Activated T-helper 2 cell treated with anti-CD3 and anti-CD28 coated beads, Interferon-gamma antibody, Interleukin-2, Interleukin-4, amounts not matched to agents 10 μg/mL and 5 μg/mL and 100 μg/mL, durations not matched to agents 14 hours and 24 hours and 36 hours (primary cell): ENCODE measurements around the gene CLK1. TPM values are rescaled to one million over a fixed set of nuclear protein-coding genes. Genes with fewer than 3 reads are reported as not detected.

ENCODE experiments used
- DNase-seq: peaks from one replicate; pipeline ENCODE4 v3.0.0; 2021; ENCODE audit warnings: low spot score
- H3K27ac Mint-ChIP-seq: one replicate; pipeline ENCODE4 v1.8.0; 2021; ENCODE audit warnings: mixed read lengths
- H3K27me3 Mint-ChIP-seq: one replicate; pipeline ENCODE4 v1.8.0; 2021; ENCODE audit warnings: low read depth, mixed read lengths
- H3K36me3 Mint-ChIP-seq: one replicate; pipeline ENCODE4 v1.8.0; 2021; ENCODE audit warnings: low read depth, mixed read lengths
- H3K4me1 Mint-ChIP-seq: one replicate; pipeline ENCODE4 v1.8.0; 2021; ENCODE audit warnings: low read depth, mixed read lengths
- H3K4me3 Mint-ChIP-seq: one replicate; pipeline ENCODE4 v1.8.0; 2021; ENCODE audit warnings: low read depth, mild to moderate bottlenecking, moderate library complexity, mixed read lengths
- H3K9me3 Mint-ChIP-seq: one replicate; pipeline ENCODE4 v1.8.0; 2021; ENCODE audit warnings: mixed read lengths
- intact Hi-C: fragments of 100-400 bp; cut with micrococcal nuclease; formaldehyde crosslinking; loops from one replicate; pipeline ENCODE4 v1.15.1; 2023
- total RNA-seq: library from RNA; stranded (reverse); gene quantifications from 2 replicates; pipeline ENCODE4 v1.2.3, GENCODE V29; 2022

CLK1 gene
- total RNA-seq, 1 donor from 2014 or later: 114 TPM

DNA sequence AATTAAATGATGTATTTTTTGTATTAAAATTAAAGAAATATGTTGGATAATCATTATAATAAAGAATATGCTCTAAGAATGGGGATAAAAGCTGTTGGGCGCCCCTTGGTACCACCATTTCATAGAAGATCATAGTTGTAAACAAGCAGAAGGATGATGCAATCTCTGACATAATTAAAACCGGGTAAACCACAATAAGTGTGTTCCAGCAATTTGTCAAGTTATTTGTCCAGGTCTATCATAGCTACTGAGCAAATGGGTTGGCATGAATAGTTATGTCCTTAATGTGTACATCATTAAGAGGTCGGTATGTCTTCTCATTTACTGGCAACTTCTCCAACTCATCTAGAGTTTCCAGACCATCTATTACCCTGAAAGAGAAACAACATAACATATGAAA, 6.7 kb upstream of the CLK1 start:
- Mint-ChIP-seq H3K4me1 (peaks cover 14% of the 10 kb centered on the region), H3K27me3 (no peaks in the 10 kb centered on the region), H3K4me3 (no peak overlapping the region), H3K36me3 (peaks cover 60% of the 10 kb centered on the region), H3K9me3 (no peaks in the 10 kb centered on the region), H3K27ac (no peak overlapping the region)
- DNase-seq: no peak
- intact Hi-C loops: no loop called here

DNA sequence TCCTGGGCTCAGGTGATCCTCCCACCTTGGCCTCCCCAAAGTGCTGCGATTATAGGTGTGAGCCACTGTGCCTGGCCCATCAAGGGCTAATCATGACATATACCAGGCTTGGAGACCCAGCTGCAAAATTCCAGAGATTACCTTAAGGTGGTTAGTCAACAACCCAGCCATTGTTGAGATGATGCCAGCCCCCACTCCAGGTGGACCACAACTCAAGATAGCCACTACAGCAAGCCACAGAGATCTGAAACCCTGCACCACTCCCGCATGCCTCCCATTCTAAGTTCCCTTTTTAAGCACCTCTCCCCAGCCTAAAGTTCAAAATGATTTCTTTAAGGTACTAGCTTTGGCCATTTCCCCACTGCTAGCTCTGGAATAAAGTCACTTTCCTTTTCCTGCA, 4.6 kb upstream of the CLK1 start:
- Mint-ChIP-seq H3K4me1 (peaks cover 20% of the 10 kb centered on the region), H3K27ac (no peak overlapping the region), H3K36me3 (peaks cover 42% of the 10 kb centered on the region), H3K4me3 (no peak overlapping the region), H3K9me3 (no peaks in the 10 kb centered on the region), H3K27me3 (no peaks in the 10 kb centered on the region)
- intact Hi-C loops: loop anchor here (10.0 kb wide), 1 partner anchor 1396 kb away; the partner anchor contains the start of gene NOP58
- DNase-seq: no peak

DNA sequence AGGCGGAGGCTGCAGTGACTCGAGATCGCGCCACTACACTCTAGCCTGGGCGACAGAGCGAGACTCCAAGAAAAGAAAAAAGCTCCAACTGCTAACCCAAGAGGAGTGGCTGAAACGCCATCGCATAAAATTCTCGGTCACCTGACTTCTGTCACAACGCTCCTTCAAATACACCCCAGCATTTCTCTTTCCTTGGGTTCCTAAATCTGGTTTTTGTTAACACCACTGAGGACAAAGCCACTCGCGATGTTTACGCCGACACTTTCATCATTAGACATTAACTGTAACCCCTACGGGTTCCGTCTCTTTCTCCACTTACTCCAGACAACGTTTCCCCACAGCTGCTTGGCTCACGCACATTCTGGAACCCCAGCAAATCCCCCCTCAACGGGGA, 679 bp downstream of the CLK1 start:
- H3K36me3 Mint-ChIP-seq: peaks cover 54% of the 10 kb centered on the region
- peak overlapping the region; percentile 94 for H3K27ac Mint-ChIP-seq
- intact Hi-C loops: loop anchor here (1.0 to 10.0 kb wide), 7 partner anchors 26 to 1401 kb away; partner anchors contain the start of genes NIF3L1, NOP58 and PPIL3
- no peak for DNase-seq
- H3K4me3 Mint-ChIP-seq: peak overlapping the region; percentile 93
- peaks cover 29% of the 10 kb centered on the region for H3K4me1 Mint-ChIP-seq
- no peaks in the 10 kb centered on the region for H3K9me3 Mint-ChIP-seq
- no peaks in the 10 kb centered on the region for H3K27me3 Mint-ChIP-seq

DNA sequence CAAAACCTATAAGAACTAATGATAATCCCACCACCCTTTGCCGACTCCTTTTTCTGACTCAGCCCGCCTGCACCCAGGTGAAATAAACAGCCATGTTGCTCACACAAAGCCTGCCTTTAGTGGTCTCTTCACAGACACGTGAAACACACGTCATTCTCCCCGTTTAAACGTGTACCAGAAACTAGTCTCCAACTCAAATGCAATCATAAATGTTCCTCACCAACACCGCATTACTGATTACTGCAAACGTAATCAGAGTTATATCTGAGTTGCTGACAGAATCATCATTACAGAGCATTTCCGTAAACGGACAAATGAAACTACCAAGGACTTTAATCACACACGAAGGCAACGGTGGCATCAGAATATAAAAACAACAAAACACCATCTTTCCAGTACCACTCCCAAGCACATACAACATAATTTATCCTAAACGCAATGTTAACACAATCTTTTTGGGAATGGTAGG, 1.9 kb downstream of the CLK1 start:
- DNase-seq: peak; percentile 58
- intact Hi-C loops: loop anchor here (1.0 to 10.0 kb wide), 4 partner anchors 48 to 1402 kb away; partner anchors contain the start of gene NOP58
- Mint-ChIP-seq H3K4me3 (peak overlapping the region; percentile 93), H3K27me3 (no peaks in the 10 kb centered on the region), H3K27ac (peak overlapping the region; percentile 94), H3K9me3 (no peaks in the 10 kb centered on the region), H3K36me3 (peaks cover 66% of the 10 kb centered on the region), H3K4me1 (peaks cover 33% of the 10 kb centered on the region)

DNA sequence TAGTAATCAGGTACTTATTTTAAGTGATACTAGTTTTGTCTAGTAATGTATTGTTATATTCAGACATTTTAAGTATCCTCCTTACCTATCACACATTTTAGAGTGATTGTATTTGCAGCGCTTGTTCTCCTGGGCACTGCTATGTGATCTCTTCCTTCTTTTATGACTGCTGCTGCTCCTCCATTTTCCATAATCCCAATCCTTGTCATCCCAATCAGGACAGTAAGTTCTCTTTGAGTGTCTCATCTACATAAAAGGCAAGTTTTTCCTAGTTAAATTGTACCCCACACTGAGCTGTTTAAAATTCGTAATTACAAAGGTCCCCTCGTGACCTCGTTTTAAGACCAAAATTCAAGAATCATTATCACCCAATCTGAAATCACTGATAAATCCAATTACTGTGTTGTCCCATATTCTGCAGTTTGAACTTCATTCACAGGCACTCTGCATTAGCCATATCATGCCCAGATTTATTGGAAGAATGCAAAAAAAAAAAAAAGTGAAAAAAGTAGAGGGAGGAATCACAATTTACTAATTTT, 2.8 kb downstream of the CLK1 start:
- Mint-ChIP-seq H3K36me3 (peaks cover 72% of the 10 kb centered on the region), H3K9me3 (no peaks in the 10 kb centered on the region)
- intact Hi-C loops: loop anchor here (1.0 to 10.0 kb wide), 4 partner anchors 47 to 1403 kb away; partner anchors contain the start of gene NOP58

DNA sequence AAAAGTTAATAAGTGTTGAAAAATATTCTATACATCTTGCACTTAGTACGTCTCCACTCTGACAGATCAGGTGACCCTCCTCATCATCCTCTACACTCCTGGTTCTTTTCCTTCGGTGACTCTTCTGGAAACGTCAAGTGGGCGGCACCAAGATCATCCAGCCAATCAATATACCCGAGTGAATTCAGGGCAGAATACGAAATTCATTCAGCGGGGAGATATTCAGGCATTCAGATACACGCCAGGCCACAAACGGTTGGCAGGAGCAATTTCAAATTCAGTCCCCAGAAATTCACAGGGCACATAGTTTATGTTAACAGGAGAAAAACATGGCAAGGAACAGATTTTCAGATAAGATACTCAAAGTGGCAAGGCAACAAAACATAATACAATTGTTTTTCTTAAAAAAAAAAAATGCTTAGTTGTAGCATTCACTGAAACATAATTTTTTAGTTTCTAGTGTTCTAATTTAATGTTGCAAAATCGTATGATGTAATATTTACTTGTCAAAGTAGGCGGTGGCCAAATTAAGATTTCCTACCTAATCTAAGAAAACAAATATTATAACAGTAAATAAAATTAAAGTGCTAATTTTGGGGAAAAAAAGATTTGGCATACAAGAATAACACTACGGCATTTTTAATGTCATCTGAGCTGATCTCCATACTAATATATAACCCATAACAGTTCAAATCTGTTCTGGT, 4.2 kb downstream of the CLK1 start:
- H3K4me1 Mint-ChIP-seq: peaks cover 35% of the 10 kb centered on the region
- intact Hi-C loops: loop anchor here (5.0 to 10.0 kb wide), 3 partner anchors 283 to 1405 kb away; partner anchors contain the start of gene NOP58
- H3K9me3 Mint-ChIP-seq: no peaks in the 10 kb centered on the region
- peak overlapping the region; percentile 80 for H3K27ac Mint-ChIP-seq
- peak overlapping the region; percentile 77 for H3K4me3 Mint-ChIP-seq
- DNase-seq: no peak
- H3K27me3 Mint-ChIP-seq: no peaks in the 10 kb centered on the region
- H3K36me3 Mint-ChIP-seq: peaks cover 78% of the 10 kb centered on the region

More for the DNA sequence above, 2.8 kb downstream of the CLK1 start:
- Mint-ChIP-seq H3K27ac (peak overlapping the region; percentile 94), H3K4me1 (peaks cover 35% of the 10 kb centered on the region), H3K4me3 (peak overlapping the region; percentile 93), H3K27me3 (no peaks in the 10 kb centered on the region)
- no peak for DNase-seq

DNA sequence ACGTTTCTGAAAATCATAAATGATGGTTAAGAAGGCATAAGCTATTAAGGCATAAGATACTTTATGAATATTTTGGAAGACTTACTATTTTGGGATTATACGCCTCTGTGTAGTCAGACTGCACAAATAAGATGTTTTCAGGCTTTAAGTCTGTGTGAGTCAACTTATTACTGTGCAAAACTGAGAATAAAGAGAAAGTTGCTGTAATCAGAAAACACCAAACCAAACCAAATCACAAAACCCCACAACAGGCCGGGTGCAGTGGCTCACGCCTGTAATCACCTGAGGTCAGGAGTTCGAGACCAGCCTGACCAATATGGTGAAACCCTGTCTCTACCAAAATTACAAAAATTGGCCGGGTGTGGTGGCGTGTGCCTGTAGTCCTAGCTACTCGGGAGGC, 7.7 kb downstream of the CLK1 start:
- no peaks in the 10 kb centered on the region for H3K9me3 Mint-ChIP-seq
- no peak overlapping the region for H3K4me3 Mint-ChIP-seq
- intact Hi-C loops: no loop called here
- H3K27ac Mint-ChIP-seq: no peak overlapping the region
- peaks cover 87% of the 10 kb centered on the region for H3K36me3 Mint-ChIP-seq
- DNase-seq: no peak
- H3K4me1 Mint-ChIP-seq: peaks cover 27% of the 10 kb centered on the region
- H3K27me3 Mint-ChIP-seq: no peaks in the 10 kb centered on the region

DNA sequence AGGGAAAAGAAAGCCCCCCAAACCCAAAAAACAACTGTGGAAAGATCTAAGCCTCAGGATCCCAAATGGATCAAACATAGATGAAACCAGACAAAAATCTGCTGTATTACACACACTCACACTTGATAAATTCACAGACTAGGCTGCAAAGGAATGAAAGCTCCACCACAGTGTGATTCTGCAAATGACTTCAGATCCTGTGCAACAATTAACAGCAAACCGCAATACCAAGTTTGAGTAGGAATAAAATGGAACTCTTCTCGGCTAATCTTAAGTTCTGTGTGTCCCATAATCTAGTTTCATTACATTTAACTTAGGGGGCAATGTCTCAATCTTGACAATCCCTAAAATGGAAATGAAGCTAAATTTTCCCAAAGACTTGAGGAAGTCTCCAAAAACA, 11.9 kb downstream of the CLK1 start:
- Mint-ChIP-seq H3K4me1 (peaks cover 3% of the 10 kb centered on the region), H3K36me3 (peaks cover 65% of the 10 kb centered on the region), H3K27ac (no peak overlapping the region), H3K9me3 (no peaks in the 10 kb centered on the region), H3K27me3 (no peaks in the 10 kb centered on the region), H3K4me3 (no peak overlapping the region)
- intact Hi-C loops: no loop called here
- DNase-seq: no peak

DNA sequence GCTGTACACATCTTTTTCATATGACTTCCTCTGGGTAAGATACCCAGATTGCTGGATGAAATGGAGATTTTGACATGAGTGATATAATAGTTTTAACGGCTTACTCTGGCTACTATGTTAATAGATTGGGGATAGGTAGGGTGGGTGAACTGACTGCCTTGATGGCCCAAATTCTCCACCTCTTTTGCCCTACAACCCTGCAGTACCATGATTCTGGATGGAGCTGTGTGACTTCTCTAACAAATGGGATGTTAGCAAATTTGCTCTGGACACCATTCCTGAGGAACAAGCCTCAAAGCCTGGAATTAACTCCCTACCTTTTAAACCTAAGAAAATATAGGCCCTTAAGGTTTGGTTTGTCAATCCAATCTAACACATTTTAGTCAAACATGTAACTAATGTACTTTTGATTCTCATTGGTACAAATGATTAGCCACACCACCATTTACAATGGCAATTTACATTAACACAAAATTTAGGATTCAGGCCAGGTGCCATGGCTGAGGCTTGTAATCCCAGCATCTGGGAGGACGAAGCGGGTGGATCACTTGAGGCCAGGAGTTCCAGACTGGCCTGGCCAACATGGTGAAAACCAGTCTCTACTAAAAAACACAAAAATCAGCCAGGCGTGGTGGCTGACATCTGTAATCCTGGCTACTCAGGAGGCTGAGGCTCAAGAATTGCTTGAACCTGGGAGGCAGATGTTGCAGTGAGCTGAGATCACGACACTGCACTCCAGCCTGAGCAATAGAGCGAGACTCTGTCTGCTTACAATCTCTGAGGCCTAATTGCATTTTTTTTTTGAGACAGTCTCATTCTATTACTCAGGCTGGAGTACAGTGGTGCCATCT, 12.8 kb downstream of the CLK1 start:
- no peaks in the 10 kb centered on the region for H3K9me3 Mint-ChIP-seq
- no peak for DNase-seq
- peaks cover 4% of the 10 kb centered on the region for H3K4me1 Mint-ChIP-seq
- H3K36me3 Mint-ChIP-seq: peaks cover 55% of the 10 kb centered on the region
- H3K27me3 Mint-ChIP-seq: no peaks in the 10 kb centered on the region
- H3K27ac Mint-ChIP-seq: no peak overlapping the region
- H3K4me3 Mint-ChIP-seq: no peak overlapping the region
- intact Hi-C loops: no loop called here

DNA sequence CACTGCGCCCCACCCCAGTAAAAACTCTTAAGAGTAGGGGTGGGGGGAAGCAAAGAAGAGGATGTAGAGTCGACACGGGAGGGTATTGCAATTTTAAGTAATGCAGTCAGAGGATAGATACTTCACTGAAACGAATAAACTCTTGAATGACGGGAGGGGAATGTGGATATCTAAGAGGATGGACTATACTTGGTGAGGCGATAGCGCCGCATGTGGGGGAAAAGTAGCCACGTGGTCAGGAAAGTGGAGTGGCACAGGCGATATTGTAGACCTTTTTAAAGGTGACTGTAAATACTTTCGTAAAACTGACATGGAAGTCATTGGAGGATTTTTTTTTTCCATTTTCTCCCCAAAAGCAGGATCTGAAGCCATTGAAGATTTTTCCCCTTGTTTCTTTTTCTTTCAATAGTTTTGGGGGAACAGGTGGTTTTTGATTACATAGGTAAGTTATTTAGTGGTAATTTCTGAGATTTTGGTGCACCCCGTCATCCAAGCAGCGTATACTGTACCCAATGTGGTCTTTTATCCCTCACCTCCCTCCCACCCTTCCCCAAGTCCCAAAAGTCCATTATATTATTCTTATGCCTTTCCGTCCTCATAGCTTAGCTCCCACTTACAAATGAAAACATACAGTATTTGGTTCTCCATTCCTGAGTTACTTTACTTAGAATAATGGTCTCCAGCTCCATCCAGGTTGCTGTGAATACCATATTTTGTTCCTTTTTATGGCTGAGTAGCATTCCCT, 13.8 kb downstream of the CLK1 start:
- H3K27me3 Mint-ChIP-seq: no peaks in the 10 kb centered on the region
- H3K9me3 Mint-ChIP-seq: no peaks in the 10 kb centered on the region
- no peak for DNase-seq
- intact Hi-C loops: no loop called here
- no peak overlapping the region for H3K27ac Mint-ChIP-seq
- peaks cover 4% of the 10 kb centered on the region for H3K4me1 Mint-ChIP-seq
- H3K36me3 Mint-ChIP-seq: peaks cover 49% of the 10 kb centered on the region
- no peak overlapping the region for H3K4me3 Mint-ChIP-seq

DNA sequence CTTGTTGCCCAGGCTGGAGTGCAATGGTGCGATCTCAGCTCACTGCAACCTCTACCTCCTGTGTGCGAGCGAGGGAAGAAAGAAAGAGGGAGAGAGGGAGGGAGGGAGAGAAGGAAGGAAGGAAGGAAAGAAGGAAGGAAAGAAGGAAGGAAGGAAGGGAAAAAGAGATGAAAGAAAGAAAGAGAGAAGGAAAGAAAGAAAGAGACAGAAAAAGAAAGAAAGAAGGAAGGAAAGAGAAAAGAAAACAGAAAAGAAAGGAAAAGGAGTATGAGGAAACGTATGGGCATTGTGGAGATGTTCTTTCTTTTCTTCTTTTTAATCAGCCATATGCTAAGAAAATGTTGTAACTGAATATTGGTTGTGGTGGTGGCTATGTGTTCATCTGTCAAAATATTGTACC, 16.5 kb downstream of the CLK1 start:
- Mint-ChIP-seq H3K9me3 (no peaks in the 10 kb centered on the region), H3K4me3 (no peak overlapping the region), H3K27me3 (no peaks in the 10 kb centered on the region), H3K36me3 (peaks cover 28% of the 10 kb centered on the region), H3K4me1 (peaks cover 4% of the 10 kb centered on the region), H3K27ac (no peak overlapping the region)
- intact Hi-C loops: no loop called here
- no peak for DNase-seq

DNA sequence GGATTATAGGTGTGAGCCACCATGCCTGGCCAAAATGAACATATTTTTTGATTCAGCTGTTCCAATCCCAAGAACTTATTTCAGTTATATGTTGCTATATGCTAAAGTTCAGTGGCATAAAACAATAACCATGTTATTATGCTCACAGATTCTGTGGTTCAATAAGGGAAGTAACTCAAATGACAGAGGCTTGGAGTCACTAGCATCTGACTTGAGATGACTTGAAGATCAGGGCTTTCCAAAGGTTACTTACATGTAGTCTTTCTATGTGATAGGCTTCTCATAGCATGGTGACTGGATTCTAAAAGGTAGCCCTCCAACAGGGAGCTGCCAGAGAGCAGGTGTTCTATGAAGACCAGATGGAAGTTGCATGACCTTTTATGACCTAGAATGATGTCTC, 17.2 kb downstream of the CLK1 start:
- Mint-ChIP-seq H3K36me3 (peaks cover 22% of the 10 kb centered on the region), H3K27me3 (no peaks in the 10 kb centered on the region), H3K27ac (no peak overlapping the region), H3K4me1 (peaks cover 4% of the 10 kb centered on the region), H3K4me3 (no peak overlapping the region), H3K9me3 (no peaks in the 10 kb centered on the region)
- intact Hi-C loops: no loop called here
- no peak for DNase-seq
